Mesodermal cell (in vitro differentiated cells): Measurements from ENCODE around the gene COL21A1.
A peak's percentile ranks its signal among the peaks of the same experiment; 100 is the strongest.

Source experiments
- H3K27ac ChIP-seq: 2 replicates; pipeline ENCODE4 v1.7.0; 2013; ENCODE audit warnings: mild to moderate bottlenecking, low read depth, low read length, moderate library complexity; ENCODE audit not compliant: severe bottlenecking
- H3K36me3 ChIP-seq: 2 replicates; pipeline ENCODE4 v1.7.1; 2013; ENCODE audit warnings: mild to moderate bottlenecking, low read length, moderate library complexity; ENCODE audit not compliant: control insufficient read depth, insufficient read depth
- H3K4me1 ChIP-seq: one replicate; pipeline ENCODE4 v1.7.1; 2013; ENCODE audit warnings: mild to moderate bottlenecking, low read length; ENCODE audit not compliant: insufficient read depth, control insufficient read depth, poor library complexity, severe bottlenecking
- H3K4me3 ChIP-seq: 2 replicates; pipeline ENCODE4 v1.7.0; 2013; ENCODE audit warnings: low read length, control low read depth, mild to moderate bottlenecking; ENCODE audit not compliant: insufficient read depth, poor library complexity, severe bottlenecking; ENCODE audit errors: extremely low read depth
- H3K9me3 ChIP-seq: 2 replicates; pipeline ENCODE4 v1.7.1; 2013; ENCODE audit warnings: mild to moderate bottlenecking, low read length, moderate library complexity; ENCODE audit not compliant: control insufficient read depth
- WGBS, 2 experiments: methylation state at CpG; one replicate each; pipeline ENCODE4 v1.1.5; 2013; ENCODE audit warnings: missing lambda C conversion rate in 2 of 2; ENCODE audit not compliant: insufficient coverage in 2 of 2; 5-methylcytosine and 5-hydroxymethylcytosine counted together

Gene COL21A1

GRCh38 chr6:56106231-56106630 is 141.1 kb downstream of the COL21A1 start:
- Histone ChIP-seq H3K27ac (no peak overlapping the region), H3K9me3 (no peaks in the 10 kb centered on the region), H3K4me3 (no peak overlapping the region), H3K36me3 (no peaks in the 10 kb centered on the region), H3K4me1 (no peaks in the 10 kb centered on the region)
- 100% methylated on average over 1 of the region's 1 CpG; no CpG with 5 or more reads in 1 of the 2 experiments for WGBS, 2 experiments

GRCh38 chr6:56104591-56104990 is 142.8 kb downstream of the COL21A1 start:
- no peaks in the 10 kb centered on the region for H3K4me1 ChIP-seq
- H3K9me3 ChIP-seq, result no peaks in the 10 kb centered on the region
- WGBS, 2 experiments, result no CpG with 5 or more reads among the region's 2 CpGs
- H3K27ac ChIP-seq, result no peak overlapping the region
- no peak overlapping the region for H3K4me3 ChIP-seq
- no peaks in the 10 kb centered on the region for H3K36me3 ChIP-seq

- WGBS, 2 experiments, result no CpG with 5 or more reads among the region's 1 CpG
- H3K4me3 ChIP-seq, result no peak overlapping the region
- no peak overlapping the region for H3K27ac ChIP-seq
These were observed 145.2 kb downstream of the COL21A1 start for GRCh38 chr6:56102216-56102615.

GRCh38 chr6:56101141-56101553 is 146.2 kb downstream of the COL21A1 start:
- WGBS, 2 experiments, result 60% methylated on average over 1 of the region's 4 CpGs; no CpG with 5 or more reads in 1 of the 2 experiments
- H3K27ac ChIP-seq, result no peak overlapping the region
- H3K9me3 ChIP-seq, result no peaks in the 10 kb centered on the region
- H3K4me3 ChIP-seq, result no peak overlapping the region
- no peaks in the 10 kb centered on the region for H3K4me1 ChIP-seq
- H3K36me3 ChIP-seq, result no peaks in the 10 kb centered on the region

More at GRCh38 chr6:56102216-56102615, 145.2 kb downstream of the COL21A1 start:
- no peaks in the 10 kb centered on the region for H3K9me3 ChIP-seq
- H3K4me1 ChIP-seq, result no peaks in the 10 kb centered on the region
- H3K36me3 ChIP-seq, result no peaks in the 10 kb centered on the region

- WGBS, 2 experiments, result no CpG with 5 or more reads among the region's 2 CpGs
- H3K27ac ChIP-seq, result peak overlapping the region; percentile 41
These were observed 150.3 kb downstream of the COL21A1 start for GRCh38 chr6:56096946-56097621.

GRCh38 chr6:56096541-56096940 is 150.8 kb downstream of the COL21A1 start:
- Histone ChIP-seq H3K27ac (no peak overlapping the region), H3K4me1 (peaks cover 2% of the 10 kb centered on the region), H3K4me3 (no peak overlapping the region), H3K9me3 (peaks cover 11% of the 10 kb centered on the region), H3K36me3 (no peaks in the 10 kb centered on the region)

More at GRCh38 chr6:56096946-56097621, 150.3 kb downstream of the COL21A1 start:
- no peak overlapping the region for H3K4me3 ChIP-seq
- H3K36me3 ChIP-seq, result no peaks in the 10 kb centered on the region
- no peaks in the 10 kb centered on the region for H3K4me1 ChIP-seq
- H3K9me3 ChIP-seq, result peaks cover 11% of the 10 kb centered on the region

GRCh38 chr6:56093776-56094175 is 153.6 kb downstream of the COL21A1 start:
- no peak overlapping the region for H3K27ac ChIP-seq
- H3K9me3 ChIP-seq, result peaks cover 11% of the 10 kb centered on the region
- H3K4me3 ChIP-seq, result no peak overlapping the region
- WGBS, 2 experiments, result 100% methylated on average over 1 of the region's 1 CpG; no CpG with 5 or more reads in 1 of the 2 experiments
- H3K4me1 ChIP-seq, result peaks cover 11% of the 10 kb centered on the region
- no peaks in the 10 kb centered on the region for H3K36me3 ChIP-seq

- peaks cover 11% of the 10 kb centered on the region for H3K9me3 ChIP-seq
- peak overlapping the region; percentile 96 for H3K27ac ChIP-seq
- H3K36me3 ChIP-seq, result no peaks in the 10 kb centered on the region
- H3K4me1 ChIP-seq, result peaks cover 11% of the 10 kb centered on the region
- no peak overlapping the region for H3K4me3 ChIP-seq
- WGBS, 2 experiments, result 100% methylated on average over 1 of the region's 3 CpGs
These were observed 156.1 kb downstream of the COL21A1 start for GRCh38 chr6:56091159-56091869.

GRCh38 chr6:56088641-56089040 is 158.7 kb downstream of the COL21A1 start:
- H3K4me1 ChIP-seq, result peaks cover 11% of the 10 kb centered on the region
- H3K4me3 ChIP-seq, result no peak overlapping the region
- WGBS, 2 experiments, result 100% methylated on average over 1 of the region's 4 CpGs
- no peaks in the 10 kb centered on the region for H3K36me3 ChIP-seq
- peaks cover 9% of the 10 kb centered on the region for H3K9me3 ChIP-seq
- H3K27ac ChIP-seq, result no peak overlapping the region

- no peak overlapping the region for H3K4me3 ChIP-seq
- no peak overlapping the region for H3K27ac ChIP-seq
- no peaks in the 10 kb centered on the region for H3K9me3 ChIP-seq
- no peaks in the 10 kb centered on the region for H3K36me3 ChIP-seq
- peaks cover 11% of the 10 kb centered on the region for H3K4me1 ChIP-seq
These were observed 160.0 kb downstream of the COL21A1 start for GRCh38 chr6:56087421-56087820.
